Measurements from ENCODE around the gene ADAT1. TPM values are rescaled to one million over a fixed set of nuclear protein-coding genes. Genes with fewer than 3 reads are reported as not detected.

ADAT1 gene
- total RNA-seq, 2 experiments from 2014 or later = 46.7 to 47.6 TPM

DNA sequence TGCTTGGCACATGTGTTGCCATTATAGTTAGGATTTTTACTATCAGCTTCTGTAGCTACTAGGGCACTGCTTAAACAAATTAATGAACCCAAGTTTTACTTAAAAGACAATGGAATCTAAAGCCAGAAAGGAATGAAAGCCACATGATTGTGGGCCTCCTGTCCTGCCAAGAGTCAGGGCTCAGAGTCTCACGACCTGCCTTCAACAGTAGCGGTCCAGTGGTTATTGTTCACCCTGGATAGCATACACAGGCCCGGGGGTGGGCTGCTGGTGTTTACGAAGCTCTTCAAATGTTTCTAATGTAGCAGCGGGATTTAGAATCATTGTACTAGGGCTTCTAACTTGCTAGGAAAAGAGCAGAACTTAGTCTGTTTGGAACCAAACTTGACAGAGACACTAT is 49.1 kb downstream of the ADAT1 start:
- Mint-ChIP-seq H3K27ac (no peak overlapping the region), H3K9me3 (no peaks in the 10 kb centered on the region), H3K36me3 (ENCODE audit: low read depth) (peaks cover 88% of the 10 kb centered on the region), H3K4me3 (no peak overlapping the region), H3K4me1 (ENCODE audit: low read depth) (peaks cover 47% of the 10 kb centered on the region), H3K27me3 (no peaks in the 10 kb centered on the region)
- TF ChIP-seq, protein P1, sequence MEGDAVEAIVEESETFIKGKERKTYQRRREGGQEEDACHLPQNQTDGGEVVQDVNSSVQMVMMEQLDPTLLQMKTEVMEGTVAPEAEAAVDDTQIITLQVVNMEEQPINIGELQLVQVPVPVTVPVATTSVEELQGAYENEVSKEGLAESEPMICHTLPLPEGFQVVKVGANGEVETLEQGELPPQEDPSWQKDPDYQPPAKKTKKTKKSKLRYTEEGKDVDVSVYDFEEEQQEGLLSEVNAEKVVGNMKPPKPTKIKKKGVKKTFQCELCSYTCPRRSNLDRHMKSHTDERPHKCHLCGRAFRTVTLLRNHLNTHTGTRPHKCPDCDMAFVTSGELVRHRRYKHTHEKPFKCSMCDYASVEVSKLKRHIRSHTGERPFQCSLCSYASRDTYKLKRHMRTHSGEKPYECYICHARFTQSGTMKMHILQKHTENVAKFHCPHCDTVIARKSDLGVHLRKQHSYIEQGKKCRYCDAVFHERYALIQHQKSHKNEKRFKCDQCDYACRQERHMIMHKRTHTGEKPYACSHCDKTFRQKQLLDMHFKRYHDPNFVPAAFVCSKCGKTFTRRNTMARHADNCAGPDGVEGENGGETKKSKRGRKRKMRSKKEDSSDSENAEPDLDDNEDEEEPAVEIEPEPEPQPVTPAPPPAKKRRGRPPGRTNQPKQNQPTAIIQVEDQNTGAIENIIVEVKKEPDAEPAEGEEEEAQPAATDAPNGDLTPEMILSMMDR (IDR thresholded peaks at IDR 0.05) = no peak
- ATAC-seq (ENCODE audit: poor library complexity) (no peak), DNase-seq (no peak)
- H3K36me3 ChIP-seq (ENCODE audit: insufficient read depth, low read length) = peaks cover 88% of the 10 kb centered on the region
- no peak overlapping the region for H3K27ac ChIP-seq (ENCODE audit: low read depth in 1 of 2, low read length in 2 of 2)
- H3K9me3 ChIP-seq (ENCODE audit: control insufficient read depth in 1 of 2, insufficient read depth in 1 of 2, low read length in 2 of 2) = no peaks in the 10 kb centered on the region
- intact Hi-C loops (cut with DNase I, micrococcal nuclease) = no loop called here
- POLR2A ChIA-PET = no interaction called here
- peaks cover 7% of the 10 kb centered on the region for H3K4me1 ChIP-seq (ENCODE audit: insufficient read depth, low read length)
- H3K27me3 ChIP-seq (ENCODE audit: control insufficient read depth in 1 of 2, insufficient read depth in 2 of 2, low read length in 2 of 2) = no peaks in the 10 kb centered on the region
- CTCF ChIA-PET = interaction anchor here (1.0 kb wide), 1 partner anchor 57 kb away, joined by 3 read pairs; no protein-coding TSS in a partner anchor
- no peak overlapping the region for H3K4me3 ChIP-seq (ENCODE audit: low read length)

DNA sequence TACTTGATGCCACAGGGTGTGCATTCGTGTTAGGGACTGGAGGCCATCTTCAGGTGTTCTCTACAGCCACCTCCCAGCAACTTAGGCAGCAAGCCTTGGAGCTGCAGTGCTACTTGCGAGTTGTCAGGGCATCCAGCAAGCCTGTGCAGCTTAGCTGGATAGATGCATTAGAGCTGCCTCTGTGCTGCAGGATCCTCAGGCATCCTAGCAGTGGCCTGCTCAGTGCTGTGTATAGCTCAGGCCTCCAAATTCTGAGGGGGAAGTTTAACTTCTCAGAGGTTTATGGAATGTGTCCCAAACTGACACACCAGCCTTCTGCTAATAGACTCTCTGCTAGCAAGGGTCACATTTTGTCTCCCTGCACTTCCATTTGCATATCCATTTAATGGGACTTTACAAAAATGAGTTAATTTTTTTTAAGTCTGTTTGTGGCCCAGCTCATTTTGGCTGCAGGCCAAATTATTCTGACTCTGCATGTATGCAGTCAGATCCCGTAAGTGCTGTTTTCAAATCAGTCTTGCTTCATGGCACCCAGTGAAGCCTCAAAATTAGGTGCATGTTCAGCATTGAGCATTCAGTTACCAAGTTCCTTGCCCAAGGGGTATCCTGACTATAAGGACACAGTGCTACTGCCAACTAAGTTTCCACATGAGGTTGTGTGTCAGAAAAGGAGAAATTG is 50.1 kb downstream of the ADAT1 start:
- intact Hi-C loops (cut with DNase I, micrococcal nuclease) = no loop called here
- H3K27me3 Mint-ChIP-seq = no peaks in the 10 kb centered on the region
- no peak for ATAC-seq (ENCODE audit: poor library complexity)
- peaks cover 48% of the 10 kb centered on the region for H3K4me1 Mint-ChIP-seq (ENCODE audit: low read depth)
- H3K9me3 Mint-ChIP-seq = no peaks in the 10 kb centered on the region
- Histone ChIP-seq H3K27ac (ENCODE audit: low read depth in 1 of 2, low read length in 2 of 2) (no peak overlapping the region), H3K4me3 (ENCODE audit: low read length) (no peak overlapping the region), H3K9me3 (ENCODE audit: control insufficient read depth in 1 of 2, insufficient read depth in 1 of 2, low read length in 2 of 2) (no peaks in the 10 kb centered on the region), H3K4me1 (ENCODE audit: insufficient read depth, low read length) (peaks cover 15% of the 10 kb centered on the region), H3K27me3 (ENCODE audit: control insufficient read depth in 1 of 2, insufficient read depth in 2 of 2, low read length in 2 of 2) (no peaks in the 10 kb centered on the region), H3K36me3 (ENCODE audit: insufficient read depth, low read length) (peaks cover 91% of the 10 kb centered on the region)
- ChIA-PET POLR2A (interaction anchor here (0.6 kb wide), 1 partner anchor 139 kb away, joined by 3 read pairs; no protein-coding TSS in a partner anchor), CTCF (interaction anchor here (1.0 kb wide), 1 partner anchor 56 kb away, joined by 3 read pairs; no protein-coding TSS in a partner anchor)
- no peak overlapping the region for H3K27ac Mint-ChIP-seq
- no peak overlapping the region for H3K4me3 Mint-ChIP-seq
- no peak for DNase-seq
- TF ChIP-seq, protein P1 (IDR thresholded peaks at IDR 0.05) = no peak
- H3K36me3 Mint-ChIP-seq (ENCODE audit: low read depth) = peaks cover 89% of the 10 kb centered on the region

- Mint-ChIP-seq H3K27ac (peak overlapping the region; percentile 33), H3K9me3 (no peaks in the 10 kb centered on the region), H3K4me1 (ENCODE audit: low read depth) (peaks cover 57% of the 10 kb centered on the region), H3K36me3 (ENCODE audit: low read depth) (peaks cover 86% of the 10 kb centered on the region), H3K4me3 (peak overlapping the region; percentile 25), H3K27me3 (no peaks in the 10 kb centered on the region)
- DNase-seq (no peak), ATAC-seq (ENCODE audit: poor library complexity) (no peak)
- Histone ChIP-seq H3K4me3 (ENCODE audit: low read length) (no peak overlapping the region), H3K27ac (ENCODE audit: low read depth in 1 of 2, low read length in 2 of 2) (no peak overlapping the region), H3K36me3 (ENCODE audit: insufficient read depth, low read length) (peaks cover 74% of the 10 kb centered on the region), H3K27me3 (ENCODE audit: control insufficient read depth in 1 of 2, insufficient read depth in 2 of 2, low read length in 2 of 2) (no peaks in the 10 kb centered on the region), H3K4me1 (ENCODE audit: insufficient read depth, low read length) (peaks cover 35% of the 10 kb centered on the region), H3K9me3 (ENCODE audit: control insufficient read depth in 1 of 2, insufficient read depth in 1 of 2, low read length in 2 of 2) (no peaks in the 10 kb centered on the region)
- POLR2A ChIA-PET = no interaction called here
- TF ChIP-seq, protein P1 (IDR thresholded peaks at IDR 0.05) = no peak
- intact Hi-C loops (cut with DNase I, micrococcal nuclease) = no loop called here
- CTCF ChIA-PET = interaction anchor here (1.3 kb wide), 1 partner anchor 53 kb away, joined by 4 read pairs; no protein-coding TSS in a partner anchor
Measured at GRCh38 chr16:75570396-75571065, 52.5 kb downstream of the ADAT1 start.
